NB4 (cell line): ENCODE data around the gene STARD6.

Experiments
- CTCF ChIP-seq: IDR thresholded peaks from one replicate; pipeline ENCODE4 v1.5.1; 2012; ENCODE audit warnings: low read depth, low read length
- MAX ChIP-seq: IDR thresholded peaks from 2 replicates; pipeline ENCODE4 v1.6.1; 2011; ENCODE audit warnings: low read depth, low read length
- POLR2A ChIP-seq: IDR thresholded peaks from 2 replicates; pipeline ENCODE4 v1.6.1; 2011; ENCODE audit warnings: mild to moderate bottlenecking; ENCODE audit not compliant: insufficient read length; ENCODE audit errors: extremely low read depth

- TF ChIP-seq CTCF (no peak), POLR2A (no peak), MAX (no peak)
These were observed 47.6 kb upstream of the STARD6 start for GRCh38 chr18:54405290-54405689.
